Measurements from ENCODE around the gene OASL. TPM values are rescaled to one million over a fixed set of nuclear protein-coding genes. Genes with fewer than 3 reads are reported as not detected.

OASL gene
- total and polyA plus RNA-seq, 2 of the 4 experiments (the other 2 are of a cell fraction): under 0.01 to 0.05 TPM

GRCh38 chr12:121043067-121043466, 4.0 kb upstream of the OASL start:
- no peak overlapping the region for H2AFZ ChIP-seq (replicated peaks; ENCODE audit: low read length, poor library complexity)
- no peak overlapping the region for H3K23ac ChIP-seq (ENCODE audit: low read depth, low read length)
- dilution Hi-C loops (cut with HindIII; ENCODE audit: low sequenced_read_pairs, unreplicated experiment) (no loop called here), in situ Hi-C loops (cut with MboI; ENCODE audit: low sequenced_read_pairs) (no loop called here), intact Hi-C loops (cut with micrococcal nuclease) (no loop called here)
- TF ChIP-seq BHLHE40 (IDR thresholded peaks at IDR 0.05; ENCODE audit: low read depth, low read length): no peak
- no peak for TF ChIP-seq ELK1 (IDR thresholded peaks at IDR 0.05; ENCODE audit: borderline replicate concordance, low read depth, low read length)
- TF ChIP-seq RAD21 (IDR thresholded peaks at IDR 0.05; ENCODE audit: low read length): no peak
- no peak for TF ChIP-seq NFE2L2 (IDR thresholded peaks at IDR 0.05; ENCODE audit: low read depth, low read length)
- no peak for TF ChIP-seq CHD1 (IDR thresholded peaks at IDR 0.05; ENCODE audit: low read depth, low read length)
- TF ChIP-seq MXI1 (IDR thresholded peaks at IDR 0.05; ENCODE audit: borderline replicate concordance, low read depth, low read length): no peak
- TF ChIP-seq RFX5 (IDR thresholded peaks at IDR 0.05; ENCODE audit: low read depth, low read length): no peak
- TF ChIP-seq POLR2A (IDR thresholded peaks at IDR 0.05; ENCODE audit: low read depth, low read length): no peak
- TF ChIP-seq RCOR1 (IDR thresholded peaks at IDR 0.05; ENCODE audit: insufficient replicate concordance, low read length): no peak
- TF ChIP-seq MAFK (IDR thresholded peaks at IDR 0.05; ENCODE audit: low read depth, low read length): no peak
- no peak for TF ChIP-seq MAZ (IDR thresholded peaks at IDR 0.05; ENCODE audit: borderline replicate concordance, low read depth, low read length)
- no peak overlapping the region for H2BK5ac ChIP-seq (ENCODE audit: low read depth, low read length, poor library complexity, severe bottlenecking)
- H2AK9ac ChIP-seq (replicated peaks; ENCODE audit: low read depth, low read length, poor library complexity): no peak overlapping the region
- H3K27ac ChIP-seq (ENCODE audit: insufficient read depth, low read length): no peak overlapping the region
- BruUV-seq (replicated peaks): no TSS peak
- H3K9ac ChIP-seq (ENCODE audit: low read depth, low read length): no peak overlapping the region
- ChIA-PET CTCF (no interaction called here), POLR2A (ENCODE audit: unreplicated experiment) (no interaction called here)
- no peak overlapping the region for H4K91ac ChIP-seq (ENCODE audit: insufficient read depth, low read depth, low read length)
- H3K36me3 ChIP-seq (ENCODE audit: control insufficient read depth, insufficient read depth, low read length): no peaks in the 10 kb centered on the region
- no peak overlapping the region for H3K4me2 ChIP-seq (ENCODE audit: low read depth, low read length)
- no peak overlapping the region for H2BK120ac ChIP-seq (ENCODE audit: low read depth, low read length)
- H3K27me3 ChIP-seq (ENCODE audit: control insufficient read depth, insufficient read depth, low read length): peaks cover 19% of the 10 kb centered on the region
- DNase-seq: no peak
- H3K14ac ChIP-seq (replicated peaks; ENCODE audit: low read depth, low read length): no peak overlapping the region
- H3K4me1 ChIP-seq (ENCODE audit: control insufficient read depth, insufficient read depth, low read length): no peaks in the 10 kb centered on the region
- no peaks in the 10 kb centered on the region for H3K9me3 ChIP-seq (ENCODE audit: control insufficient read depth, insufficient read depth, low read length)
- no peaks in the 10 kb centered on the region for H3K9me1 ChIP-seq (ENCODE audit: insufficient read depth, low read length)
- no peak overlapping the region for H2BK20ac ChIP-seq (ENCODE audit: low read depth, low read length)
- 69% methylated on average over 4 of the region's 4 CpGs; no CpG with 5 or more reads in 1 of the 2 experiments for WGBS, 2 experiments (ENCODE audit: extremely low coverage in 2 of 2, insufficient read length in 1 of 2)
- H3K4ac ChIP-seq (ENCODE audit: low read depth, low read length): no peak overlapping the region
- no peaks in the 10 kb centered on the region for H4K20me1 ChIP-seq (ENCODE audit: insufficient read depth, low read length)
- no peak overlapping the region for H3K4me3 ChIP-seq (ENCODE audit: insufficient read depth, low read depth, low read length)
- ATAC-seq (ENCODE audit: low read depth): no peak
- H2AK5ac ChIP-seq (ENCODE audit: low read depth, low read length): no peak overlapping the region
- H4K8ac ChIP-seq (ENCODE audit: low read depth in 2 of 2, low read length in 2 of 2): no peak overlapping the region
- no peak overlapping the region for H3K56ac ChIP-seq (ENCODE audit: extremely low read depth, insufficient read depth, low read length)
- H2BK15ac ChIP-seq (ENCODE audit: low read depth, low read length): no peak overlapping the region
- H3K18ac ChIP-seq (ENCODE audit: low read depth, low read length): no peak overlapping the region
- H4K5ac ChIP-seq (ENCODE audit: low read depth, low read length): no peak overlapping the region
- no peaks in the 10 kb centered on the region for H3K79me1 ChIP-seq (ENCODE audit: low read depth in 1 of 2, low read length in 2 of 2)

Measured in IMR-90 (cell line).